Mucosa of gallbladder (tissue), 1 donor: ENCODE results near the gene OAF. TPM values are rescaled to one million over a fixed set of nuclear protein-coding genes. Genes with fewer than 3 reads are reported as not detected.

Source experiments
- DNase-seq: peaks from one replicate; pipeline ENCODE4 v3.0.0-alpha.2; 2020; ENCODE audit warnings: low spot score
- total RNA-seq: library from RNA; stranded (reverse); gene quantifications from one replicate; pipeline ENCODE4 v1.2.1, GENCODE V29; 2021
- donor health status: DM: no; HTN: no; CAD: no.

OAF gene
- total RNA-seq, 1 donor from 2014 or later: 123 TPM

DNA sequence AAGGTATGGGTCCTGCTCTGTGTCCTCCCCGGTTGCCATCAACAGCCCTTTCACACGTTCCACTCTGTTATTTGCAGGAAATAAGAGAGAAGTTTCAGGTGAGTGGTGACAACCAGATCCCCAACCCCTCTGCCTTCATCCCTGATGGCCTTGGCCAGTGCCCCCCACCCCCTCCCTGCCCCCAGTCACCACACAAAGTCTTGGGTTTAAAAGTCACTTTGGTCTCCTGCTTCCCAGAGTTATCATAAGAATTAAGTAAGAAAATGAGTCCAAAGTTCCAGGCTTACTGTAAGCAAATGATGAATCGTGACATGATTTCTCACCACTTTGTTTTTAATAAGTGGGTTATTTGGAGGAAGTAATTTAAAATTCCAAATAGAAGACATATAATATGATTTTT is 9.2 kb upstream of the OAF start:
- no peak for DNase-seq

DNA sequence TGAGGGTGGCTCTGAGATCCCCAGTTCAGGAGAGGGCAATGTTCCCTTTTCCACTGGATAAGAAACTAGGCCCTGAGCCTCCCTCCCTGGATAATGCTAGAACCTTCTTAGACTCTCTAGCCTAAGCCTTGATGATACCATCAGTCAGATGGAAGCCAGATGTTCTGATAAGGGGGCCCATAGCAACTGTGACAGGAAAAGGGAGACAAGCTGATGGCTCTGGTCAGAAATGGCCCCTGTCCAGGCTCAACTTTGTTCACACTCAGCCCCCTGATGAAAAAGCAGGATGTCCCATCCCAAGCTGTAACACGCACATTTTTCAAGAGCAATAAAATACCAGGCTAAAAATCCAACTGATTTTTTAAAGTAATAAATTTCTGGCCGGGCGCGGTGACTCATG is 7.2 kb upstream of the OAF start:
- no peak for DNase-seq

DNA sequence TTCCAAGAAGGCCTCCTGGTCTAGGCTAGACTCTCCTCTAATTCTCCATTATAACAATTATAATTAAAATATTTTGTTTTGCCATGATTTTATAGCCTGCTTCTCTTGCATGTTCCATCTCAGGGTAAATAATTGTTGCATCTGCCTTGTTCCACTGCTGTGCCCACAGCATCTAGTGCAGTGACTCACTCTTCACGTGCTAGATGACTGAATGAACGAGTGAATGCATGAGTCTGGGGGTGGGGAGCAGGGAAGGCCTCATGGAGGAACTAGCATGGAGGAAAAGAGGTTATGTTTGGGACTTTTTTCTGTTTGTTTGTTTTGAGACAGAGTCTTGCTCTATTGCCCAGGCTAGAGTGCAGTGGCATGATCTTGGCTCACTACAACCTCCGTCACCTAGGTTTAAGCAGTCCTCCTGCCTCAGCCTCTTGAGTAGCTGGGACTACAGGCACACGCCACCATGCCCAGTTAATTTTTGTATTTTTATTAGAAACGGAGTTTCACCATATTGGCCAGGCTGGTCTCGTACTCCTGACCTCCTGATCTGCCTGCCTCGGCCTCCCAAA is 5.2 kb upstream of the OAF start:
- no peak for DNase-seq

DNA sequence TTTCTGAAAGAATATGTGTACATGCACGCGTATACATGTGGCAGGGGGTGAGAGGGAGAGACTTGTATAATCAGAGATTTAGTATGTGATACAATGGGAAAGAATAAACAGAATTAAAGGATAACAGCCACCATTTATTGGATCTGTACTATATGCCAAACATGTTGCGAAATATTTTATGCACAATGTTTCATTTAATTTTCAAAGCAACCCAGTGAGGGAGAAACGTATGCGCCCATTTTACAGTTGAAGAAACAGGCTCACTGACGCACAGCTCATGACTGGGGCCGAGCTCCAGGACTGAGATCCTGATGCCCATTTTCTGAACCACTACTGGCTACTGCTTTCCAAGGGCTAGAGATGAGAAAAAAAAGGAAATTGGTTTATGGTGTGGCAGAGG is 3.3 kb upstream of the OAF start:
- DNase-seq: no peak

DNA sequence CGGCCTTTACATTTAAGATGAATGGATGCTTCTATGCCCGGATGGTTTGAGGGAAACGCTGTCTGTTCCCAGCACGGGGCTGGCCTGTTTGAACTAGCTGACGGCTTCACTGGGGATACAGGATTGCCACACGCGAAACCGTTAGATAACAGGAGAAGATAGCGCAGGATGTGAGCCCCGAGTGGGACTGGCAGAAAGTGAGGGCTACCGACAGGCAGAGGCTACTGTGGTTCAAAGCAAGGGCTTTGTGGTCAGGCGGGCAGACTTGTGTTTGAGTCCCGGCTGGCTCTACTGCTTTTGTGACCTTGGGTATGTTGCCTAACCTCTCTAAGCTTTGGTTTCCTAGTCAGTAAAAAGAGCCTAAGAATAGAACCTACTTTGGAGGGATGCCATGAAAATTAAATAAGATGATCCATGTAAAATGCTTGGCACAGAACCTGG is 2.8 kb upstream of the OAF start:
- DNase-seq: no peak

GRCh38 chr11:120208777-120209176 is 2.1 kb upstream of the OAF start:
- DNase-seq: no peak

DNA sequence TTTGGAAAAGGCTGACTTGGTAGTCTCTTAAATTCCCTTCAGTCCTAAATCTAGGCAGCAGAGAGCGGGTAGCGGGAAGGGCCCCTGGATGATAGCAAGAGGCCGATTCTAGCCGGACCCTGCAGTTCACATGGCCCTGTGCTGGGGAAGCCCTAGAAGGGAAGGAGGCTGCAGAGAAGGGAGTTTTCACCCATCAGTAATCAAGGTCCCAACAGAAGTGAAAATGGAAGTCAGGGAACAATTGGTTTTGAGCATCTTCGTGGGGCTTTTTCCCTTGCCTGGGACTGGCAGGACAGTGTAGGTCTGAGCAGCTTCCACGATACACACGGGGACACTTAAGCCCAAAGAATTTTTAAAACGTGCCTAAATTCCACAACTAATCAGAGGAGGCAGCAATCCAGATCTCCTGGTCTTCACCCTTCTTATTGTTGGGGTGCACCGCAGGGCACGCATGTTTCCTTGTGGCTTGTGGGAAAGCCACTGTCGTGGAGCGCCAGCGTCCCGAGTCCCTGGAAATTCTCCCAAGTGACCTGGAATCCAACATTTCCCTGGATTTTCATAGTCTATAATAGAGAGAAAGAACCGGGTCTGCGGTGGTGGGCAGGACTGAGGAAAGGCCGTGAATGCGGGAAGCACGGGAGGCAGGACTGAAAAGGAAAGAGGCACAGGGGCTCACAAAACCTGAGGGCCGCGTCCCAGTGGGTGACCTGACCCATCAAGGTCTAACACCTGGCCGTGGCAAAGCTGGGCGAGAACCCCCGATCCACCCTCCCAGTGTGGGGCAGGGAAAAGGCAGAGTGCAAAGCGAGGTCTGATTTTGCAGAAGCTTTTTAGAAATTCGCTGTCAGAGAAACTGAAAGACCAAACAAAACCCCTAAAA is 846 bp upstream of the OAF start:
- no peak for DNase-seq

DNA sequence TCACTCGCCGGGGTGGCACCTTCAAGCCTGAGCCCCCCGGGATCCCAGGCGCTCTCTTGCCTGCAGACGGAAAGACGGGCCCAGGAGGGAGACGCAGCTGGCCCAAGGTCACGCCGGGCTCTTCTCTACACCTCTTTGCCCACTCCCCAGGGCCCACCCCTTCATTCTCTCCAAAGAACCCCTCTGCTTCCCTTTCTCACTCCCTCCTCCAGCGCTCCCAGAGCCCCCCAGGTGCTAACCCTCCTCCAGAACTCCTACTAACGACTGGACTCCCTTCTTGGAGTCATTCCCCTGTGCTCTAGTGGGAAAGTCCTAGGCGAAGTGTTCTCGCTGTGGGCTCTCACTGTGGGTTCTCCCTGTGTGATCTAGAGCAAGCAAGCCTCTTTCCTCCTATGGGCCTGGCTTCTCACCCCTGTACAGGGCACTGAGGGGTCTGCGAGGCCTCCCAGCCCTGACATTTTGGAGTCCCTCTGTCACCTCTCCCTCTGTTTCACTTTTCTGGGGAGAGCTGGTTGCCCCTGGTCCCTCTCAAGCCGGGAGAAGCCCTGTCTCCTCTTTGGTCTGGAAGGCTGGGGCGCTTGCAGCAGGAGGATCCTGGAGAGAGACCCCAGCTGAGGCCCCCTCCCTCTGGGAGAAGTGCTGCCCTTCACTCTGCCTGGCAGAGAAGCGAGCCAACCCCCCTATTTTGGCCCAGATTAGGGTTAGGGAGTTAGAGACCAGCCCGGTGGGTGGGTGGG is 858 bp downstream of the OAF start:
- DNase-seq: no peak

DNA sequence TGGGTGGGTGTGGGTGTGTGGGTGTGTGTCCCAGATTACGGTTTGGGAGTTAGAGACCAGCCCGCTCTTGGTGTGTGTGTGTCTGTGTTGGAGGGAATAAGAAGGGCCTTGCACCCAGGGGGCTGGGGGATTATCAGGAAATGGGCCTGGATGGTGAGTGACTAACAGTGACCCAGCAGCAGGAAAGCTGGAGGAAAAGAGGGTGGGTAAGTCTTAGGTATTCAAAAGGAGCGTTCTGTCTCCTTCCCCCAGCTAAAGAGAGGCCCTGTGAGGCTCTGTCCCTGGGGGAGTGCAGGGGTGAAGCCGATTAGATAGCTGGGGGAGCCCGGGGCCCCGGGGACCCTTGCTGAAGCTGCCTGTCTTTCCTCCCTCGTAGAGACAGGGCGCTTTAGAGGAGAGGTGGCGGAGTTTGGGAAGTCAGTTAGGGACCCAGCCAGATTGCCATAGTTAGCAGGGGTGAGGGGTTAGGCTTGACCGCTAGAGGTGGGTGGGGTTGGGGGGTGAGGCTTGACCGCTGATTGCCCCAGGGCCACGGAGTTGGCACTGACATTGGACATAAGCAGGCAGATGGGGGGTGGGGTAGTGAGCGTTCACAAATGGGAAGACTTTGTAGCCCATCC is 1.5 kb downstream of the OAF start:
- DNase-seq: no peak

- no peak for DNase-seq
Observed at GRCh38 chr11:120212926-120213325, 2.1 kb downstream of the OAF start.

GRCh38 chr11:120214581-120214980 is 3.7 kb downstream of the OAF start:
- no peak for DNase-seq

- peak; percentile 51 for DNase-seq
Observed at GRCh38 chr11:120215634-120216033, 4.8 kb downstream of the OAF start.

DNA sequence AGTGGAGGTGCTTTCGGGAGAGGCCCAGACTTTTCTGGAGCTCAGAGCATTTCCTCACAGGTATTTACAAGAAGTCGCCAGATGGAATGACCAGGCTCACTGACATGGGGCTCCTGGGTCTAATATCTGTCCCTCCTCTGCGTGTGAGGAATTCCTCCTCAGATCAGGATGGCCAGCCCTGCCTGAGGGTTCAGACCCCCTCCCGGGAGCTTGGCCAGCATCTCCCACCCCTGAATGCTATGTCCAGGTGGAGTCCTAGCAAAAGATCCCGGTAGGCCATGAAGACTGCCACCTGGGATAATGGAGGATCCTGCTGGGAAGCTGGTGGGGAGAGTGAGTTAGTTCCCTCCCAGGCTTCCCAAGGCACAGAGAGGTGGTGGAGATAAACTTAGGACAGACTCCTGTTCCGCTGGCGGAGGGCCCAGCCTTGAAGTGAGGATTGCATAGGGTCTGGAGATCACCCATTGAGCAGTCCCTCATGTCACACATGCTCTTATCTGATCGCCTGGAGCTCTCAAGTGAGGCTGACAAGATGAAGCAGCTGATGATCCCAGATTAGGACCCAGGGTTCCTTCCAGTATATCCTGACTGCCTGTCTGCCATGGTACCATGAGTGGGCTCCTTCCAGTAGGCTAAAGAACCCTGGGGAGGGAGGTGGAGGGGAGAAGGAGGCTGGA is 5.7 kb downstream of the OAF start:
- DNase-seq: no peak

GRCh38 chr11:120217526-120217925 is 6.7 kb downstream of the OAF start:
- DNase-seq: no peak

- DNase-seq: no peak
Observed at GRCh38 chr11:120217941-120218694, 7.3 kb downstream of the OAF start.

DNA sequence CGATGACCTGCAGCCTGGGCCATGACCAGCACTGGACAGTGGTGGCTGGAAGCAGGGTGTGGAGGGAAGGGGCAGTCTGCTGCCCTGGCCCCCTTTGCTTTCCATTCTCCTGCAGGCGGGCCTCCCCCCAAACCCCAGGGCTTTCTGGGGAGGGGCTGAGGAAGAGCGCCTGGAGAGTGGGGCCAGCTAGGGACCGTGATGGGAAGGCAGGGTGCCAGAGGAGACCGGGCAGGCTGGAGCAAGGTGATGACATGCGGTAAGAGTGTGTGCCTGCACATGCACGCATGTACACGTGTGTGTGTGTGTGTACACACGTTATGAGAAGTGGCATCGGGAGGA is 7.8 kb downstream of the OAF start:
- no peak for DNase-seq

- DNase-seq: no peak
Observed at GRCh38 chr11:120219232-120219937, 8.6 kb downstream of the OAF start.

DNA sequence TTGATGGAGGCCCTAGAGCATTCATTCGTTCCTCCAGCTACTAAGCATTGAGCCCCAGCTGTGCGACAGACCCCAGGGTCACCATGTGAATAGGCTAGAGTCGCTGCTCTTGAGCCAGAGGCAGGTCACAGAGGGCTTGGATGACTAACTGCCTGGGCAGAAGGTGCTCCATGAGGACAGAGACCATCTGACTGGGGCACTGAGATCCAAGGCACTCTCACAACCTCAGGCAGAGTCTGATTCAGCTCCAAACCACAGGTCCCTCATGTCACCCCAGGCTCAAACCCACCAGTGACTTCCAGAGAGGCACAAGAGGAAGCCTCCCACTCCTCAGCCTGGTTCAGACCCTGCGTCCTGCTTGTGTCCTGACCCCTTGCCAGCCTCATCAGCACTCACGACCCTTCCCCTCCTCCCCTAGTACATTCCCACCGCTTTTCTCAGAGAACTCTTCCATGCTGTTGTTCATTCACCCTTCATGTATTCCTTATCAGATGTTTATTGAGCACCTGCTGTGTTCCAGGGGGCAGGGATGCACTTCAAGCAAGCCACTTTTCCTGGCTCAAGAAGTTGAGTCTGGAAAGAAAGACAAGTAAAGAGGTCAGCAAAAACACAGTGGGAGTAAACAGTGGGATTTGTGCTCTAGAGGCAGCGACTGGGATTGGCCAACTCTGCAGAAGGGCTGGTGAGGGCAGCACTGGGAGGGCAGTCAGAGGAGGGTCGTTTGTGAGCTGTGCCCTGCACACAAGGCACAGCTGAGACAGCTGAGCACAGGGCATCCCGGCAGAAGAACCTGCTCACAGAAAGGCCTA is 9.3 kb downstream of the OAF start:
- no peak for DNase-seq

GRCh38 chr11:120220747-120221037 is 9.9 kb downstream of the OAF start:
- no peak for DNase-seq
